Ishikawa (cell line): Measurements from ENCODE around the gene SEMA4A.

Experiments
- EP300 ChIP-seq: IDR thresholded peaks from 2 replicates; pipeline ENCODE4 v1.6.1; 2012; ENCODE audit warnings: borderline replicate concordance
- FOXM1 ChIP-seq: IDR thresholded peaks from 2 replicates; pipeline ENCODE4 v1.6.1; 2012; ENCODE audit warnings: low read depth, borderline replicate concordance
- NFIC ChIP-seq: IDR thresholded peaks from 2 replicates; pipeline ENCODE4 v1.6.1; 2012
- RAD21 ChIP-seq: IDR thresholded peaks from 2 replicates; pipeline ENCODE4 v1.6.1; 2012; ENCODE audit warnings: low read depth
- TAF1 ChIP-seq: IDR thresholded peaks from 2 replicates; pipeline ENCODE4 v1.6.1; 2012; ENCODE audit warnings: low read depth, mild to moderate bottlenecking
- TEAD4 ChIP-seq: IDR thresholded peaks from 2 replicates; pipeline ENCODE4 v1.6.1; 2012
- YY1 ChIP-seq: IDR thresholded peaks from 2 replicates; pipeline ENCODE4 v1.6.1; 2012; ENCODE audit warnings: low read depth
- ZBTB7A ChIP-seq: IDR thresholded peaks from 2 replicates; pipeline ENCODE4 v1.6.1; 2012; ENCODE audit warnings: low read depth
- TF ChIP-seq, protein P1 (sequence below): IDR thresholded peaks from 2 replicates; pipeline ENCODE4 v1.6.1; 2012
- TF ChIP-seq, protein P2 (sequence below): IDR thresholded peaks from 2 replicates; pipeline ENCODE4 v1.6.1; 2012; ENCODE audit warnings: low read depth, mild to moderate bottlenecking
- TF ChIP-seq, protein P3 (sequence below): IDR thresholded peaks from 2 replicates; pipeline ENCODE4 v1.6.1; 2012

DNA sequence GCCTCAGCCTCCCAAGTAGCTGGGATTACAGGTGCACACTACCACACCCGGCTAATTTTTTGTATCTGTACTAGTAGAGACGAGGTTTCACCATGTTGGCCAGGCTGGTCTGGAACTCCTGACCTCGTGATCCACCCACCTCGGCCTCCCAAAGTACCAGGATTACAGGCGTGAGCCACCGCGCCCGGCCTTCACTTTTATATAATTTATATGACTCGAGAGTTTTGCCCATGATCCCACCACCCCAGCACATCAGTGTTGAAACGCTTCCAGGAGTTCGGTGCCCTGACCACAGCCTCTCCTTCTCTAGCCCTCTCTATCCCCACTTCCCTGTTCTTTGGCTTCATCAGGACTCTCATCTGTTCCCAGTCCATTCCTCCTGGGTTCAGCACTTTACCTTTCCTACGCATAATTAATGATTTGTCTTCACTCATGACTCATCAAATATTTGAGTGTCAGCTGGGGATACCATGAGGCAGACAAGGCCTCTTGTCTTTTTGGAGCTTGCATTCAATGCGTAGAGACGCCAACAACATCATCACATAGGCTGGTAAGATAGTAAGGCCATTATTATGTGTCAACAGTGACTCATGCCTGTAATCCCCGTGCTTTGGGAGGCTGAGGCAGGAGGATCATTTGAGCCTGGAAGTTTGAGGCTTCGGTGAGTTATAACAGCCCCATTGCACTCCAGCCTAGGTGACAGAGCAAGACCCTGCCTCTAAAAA lies 60.8 kb downstream of the SEMA4A start:
- TF ChIP-seq RAD21, result no peak
- no peak for TF ChIP-seq TAF1
- no peak for TF ChIP-seq EP300
- TF ChIP-seq NFIC, result no peak
- TF ChIP-seq FOXM1, result no peak
- TF ChIP-seq, protein P1, sequence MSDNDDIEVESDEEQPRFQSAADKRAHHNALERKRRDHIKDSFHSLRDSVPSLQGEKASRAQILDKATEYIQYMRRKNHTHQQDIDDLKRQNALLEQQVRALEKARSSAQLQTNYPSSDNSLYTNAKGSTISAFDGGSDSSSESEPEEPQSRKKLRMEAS, result no peak
- TF ChIP-seq ZBTB7A, result no peak
- TF ChIP-seq, protein P2, sequence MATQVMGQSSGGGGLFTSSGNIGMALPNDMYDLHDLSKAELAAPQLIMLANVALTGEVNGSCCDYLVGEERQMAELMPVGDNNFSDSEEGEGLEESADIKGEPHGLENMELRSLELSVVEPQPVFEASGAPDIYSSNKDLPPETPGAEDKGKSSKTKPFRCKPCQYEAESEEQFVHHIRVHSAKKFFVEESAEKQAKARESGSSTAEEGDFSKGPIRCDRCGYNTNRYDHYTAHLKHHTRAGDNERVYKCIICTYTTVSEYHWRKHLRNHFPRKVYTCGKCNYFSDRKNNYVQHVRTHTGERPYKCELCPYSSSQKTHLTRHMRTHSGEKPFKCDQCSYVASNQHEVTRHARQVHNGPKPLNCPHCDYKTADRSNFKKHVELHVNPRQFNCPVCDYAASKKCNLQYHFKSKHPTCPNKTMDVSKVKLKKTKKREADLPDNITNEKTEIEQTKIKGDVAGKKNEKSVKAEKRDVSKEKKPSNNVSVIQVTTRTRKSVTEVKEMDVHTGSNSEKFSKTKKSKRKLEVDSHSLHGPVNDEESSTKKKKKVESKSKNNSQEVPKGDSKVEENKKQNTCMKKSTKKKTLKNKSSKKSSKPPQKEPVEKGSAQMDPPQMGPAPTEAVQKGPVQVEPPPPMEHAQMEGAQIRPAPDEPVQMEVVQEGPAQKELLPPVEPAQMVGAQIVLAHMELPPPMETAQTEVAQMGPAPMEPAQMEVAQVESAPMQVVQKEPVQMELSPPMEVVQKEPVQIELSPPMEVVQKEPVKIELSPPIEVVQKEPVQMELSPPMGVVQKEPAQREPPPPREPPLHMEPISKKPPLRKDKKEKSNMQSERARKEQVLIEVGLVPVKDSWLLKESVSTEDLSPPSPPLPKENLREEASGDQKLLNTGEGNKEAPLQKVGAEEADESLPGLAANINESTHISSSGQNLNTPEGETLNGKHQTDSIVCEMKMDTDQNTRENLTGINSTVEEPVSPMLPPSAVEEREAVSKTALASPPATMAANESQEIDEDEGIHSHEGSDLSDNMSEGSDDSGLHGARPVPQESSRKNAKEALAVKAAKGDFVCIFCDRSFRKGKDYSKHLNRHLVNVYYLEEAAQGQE, result no peak
- TF ChIP-seq TEAD4, result no peak
- TF ChIP-seq YY1, result no peak
- TF ChIP-seq, protein P3, sequence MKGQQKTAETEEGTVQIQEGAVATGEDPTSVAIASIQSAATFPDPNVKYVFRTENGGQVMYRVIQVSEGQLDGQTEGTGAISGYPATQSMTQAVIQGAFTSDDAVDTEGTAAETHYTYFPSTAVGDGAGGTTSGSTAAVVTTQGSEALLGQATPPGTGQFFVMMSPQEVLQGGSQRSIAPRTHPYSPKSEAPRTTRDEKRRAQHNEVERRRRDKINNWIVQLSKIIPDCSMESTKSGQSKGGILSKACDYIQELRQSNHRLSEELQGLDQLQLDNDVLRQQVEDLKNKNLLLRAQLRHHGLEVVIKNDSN, result no peak
